A549 (cell line): ENCODE data around the gene FOXP1.

ENCODE experiments used
- CHD4 ChIP-seq: fragments of 200-600 bp; sonication (generic); IDR thresholded peaks from 2 replicates; pipeline ENCODE4 v1.6.1; 2016; ENCODE audit warnings: antibody characterized with exemption, mild to moderate bottlenecking, borderline replicate concordance
- JUNB ChIP-seq: fragments of >200 bp; sonication (Bioruptor Twin); formaldehyde crosslinking; IDR thresholded peaks from 2 replicates; pipeline ENCODE4 v1.6.1; 2016

GRCh38 chr3:71581457-71582035 is 2.0 kb downstream of the FOXP1 start:
- no peak for TF ChIP-seq JUNB
- TF ChIP-seq CHD4 = no peak
